K562 (cell line): Measurements from ENCODE around the gene FAM174C. TPM values are rescaled to one million over a fixed set of nuclear protein-coding genes. Genes with fewer than 3 reads are reported as not detected.

Experiments used
- ATAC-seq: fragments of 200-7000 bp; cut with Tn5 transposase; 3 replicates; pipeline ENCODE4 v1.9.1; 2020; ENCODE audit warnings: moderate library complexity
- BruUV-seq: library from RNA; stranded (reverse); fragments of 400-500 nt; replicated peaks from 2 replicates; lab custom pipeline; 2021; lab: Mats Ljungman, UMichigan
- CTCF ChIA-PET: fragments of 300-600 bp; formaldehyde crosslinking; extraction: SDS; loops from one replicate; lab custom pipeline; 2021; ENCODE audit warnings: low intra/inter-chr PET ratio; lab: Yijun Ruan, JAX
- POLR2A ChIA-PET: fragments of 300-600, 350-650 bp; sonication (Branson Sonifier 250); formaldehyde crosslinking; extraction: SDS; loops from one replicate; lab custom pipeline; 2021; ENCODE audit warnings: antibody characterized with exemption, inconsistent platforms; lab: Yijun Ruan, JAX
- DNase-seq, 4 experiments: peaks; one replicate each; pipeline versions ENCODE4 v3.0.0 to v3.0.0-alpha.2; 2011 to 2018; ENCODE audit warnings: low spot score in 3 of 4, mixed read lengths in 3 of 4; ENCODE audit errors: extremely low read depth in 1 of 4
- FAIRE-seq: peaks from 2 replicates; lab custom pipeline; 2011; peaks lifted over from hg19 to GRCh38; lab: Jason Lieb, UNC
- H2AFZ ChIP-seq: 2 replicates; pipeline ENCODE4 v1.6.0; 2011; ENCODE audit warnings: low read depth, low read length, control low read depth, inconsistent platforms
- H3K27ac ChIP-seq: fragments of 200-600 bp; 3 replicates; pipeline ENCODE4 v1.8.0; 2011; ENCODE audit warnings: low read depth, mild to moderate bottlenecking, control low read depth, inconsistent platforms, low read length, moderate library complexity, mixed read lengths; ENCODE audit errors: extremely low read depth
- H3K27me3 ChIP-seq, 2 experiments: fragments of 300-600 bp in 1 of 2; 2 replicates in 1 of 2; 3 replicates in 1 of 2; pipeline versions ENCODE4 v1.6.0 to v1.8.0; 2011; ENCODE audit warnings: inconsistent platforms in 2 of 2, low read length in 2 of 2, mild to moderate bottlenecking in 1 of 2, mixed read lengths in 1 of 2, moderate library complexity in 1 of 2; ENCODE audit not compliant: control insufficient read depth in 2 of 2, insufficient read depth in 2 of 2
- H3K36me3 ChIP-seq: fragments of 300-600 bp; 3 replicates; pipeline ENCODE4 v1.8.0; 2011; ENCODE audit warnings: mild to moderate bottlenecking, low read length, inconsistent platforms; ENCODE audit not compliant: control insufficient read depth, insufficient read depth
- H3K4me1 ChIP-seq, 2 experiments: fragments of 200-600 bp in 1 of 2; replicated peaks in 1 of 2; 2 replicates in 1 of 2; 3 replicates in 1 of 2; pipeline versions ENCODE4 v1.5.1 to v1.8.0; 2011; ENCODE audit warnings: inconsistent platforms in 2 of 2, low read length in 2 of 2, mild to moderate bottlenecking in 1 of 2, mixed read lengths in 1 of 2, moderate library complexity in 1 of 2; ENCODE audit not compliant: control insufficient read depth in 2 of 2, insufficient read depth in 2 of 2
- H3K4me2 ChIP-seq: 2 replicates; pipeline ENCODE4 v1.6.1; 2011; ENCODE audit warnings: low read length, control low read depth, inconsistent platforms, mixed read lengths; ENCODE audit not compliant: insufficient read depth
- H3K4me3 ChIP-seq: fragments of 200-600 bp; sonication (generic), shearing (Covaris generic); 2 replicates; pipeline ENCODE4 v1.5.1; 2016; ENCODE audit warnings: control low read depth, inconsistent platforms
- H3K79me2 ChIP-seq: fragments of 200-600 bp; 3 replicates; pipeline ENCODE4 v1.8.0; 2011; ENCODE audit warnings: low read length, inconsistent platforms; ENCODE audit not compliant: control insufficient read depth, insufficient read depth
- H3K9ac ChIP-seq, 2 experiments: 2 replicates each; pipeline versions ENCODE4 v1.6.0 to v1.6.1; 2011; ENCODE audit warnings: low read depth in 2 of 2, low read length in 2 of 2, control low read depth in 1 of 2, inconsistent platforms in 1 of 2, mild to moderate bottlenecking in 1 of 2, mixed read lengths in 1 of 2; ENCODE audit not compliant: insufficient read depth in 1 of 2
- H3K9me1 ChIP-seq: one replicate; pipeline ENCODE4 v1.6.0; 2011; ENCODE audit warnings: inconsistent platforms, mild to moderate bottlenecking, low read length, moderate library complexity; ENCODE audit not compliant: control insufficient read depth, insufficient read depth
- H3K9me3 ChIP-seq: replicated peaks from 2 replicates; pipeline ENCODE4 v1.5.1; 2011; ENCODE audit warnings: low read depth, low read length, inconsistent platforms; ENCODE audit not compliant: control insufficient read depth, insufficient read depth
- H4K20me1 ChIP-seq: replicated peaks from 2 replicates; pipeline ENCODE4 v1.6.1; 2011; ENCODE audit warnings: low read length, inconsistent platforms, mixed read lengths; ENCODE audit not compliant: control insufficient read depth, insufficient read depth
- CCNT2 ChIP-seq: IDR thresholded peaks from 2 replicates; pipeline ENCODE4 v1.6.1; 2011; ENCODE audit warnings: borderline replicate concordance, low read depth, mild to moderate bottlenecking, moderate library complexity, mixed read lengths, low read length; ENCODE audit not compliant: insufficient read length; ENCODE audit errors: extremely low read depth
- ILF3 ChIP-seq: fragments of 450-650 bp; IDR thresholded peaks from 2 replicates; pipeline ENCODE4 v1.6.1; 2018; ENCODE audit warnings: antibody characterized with exemption, mild to moderate bottlenecking, moderate library complexity, borderline replicate concordance
- MTA1 ChIP-seq: fragments of 450-650 bp; IDR thresholded peaks from 2 replicates; pipeline ENCODE4 v1.6.1; 2017; ENCODE audit warnings: borderline replicate concordance
- POLR2G ChIP-seq: fragments of 200-400 bp; formaldehyde crosslinking; IDR thresholded peaks from 2 replicates; pipeline ENCODE4 v1.6.1; 2017; ENCODE audit warnings: low read depth, mild to moderate bottlenecking, antibody characterized with exemption, low read length, moderate library complexity
- RBFOX2 ChIP-seq: fragments of 200-400 bp; formaldehyde crosslinking; IDR thresholded peaks from 2 replicates; pipeline ENCODE4 v1.6.1; 2017; ENCODE audit warnings: low read depth, mild to moderate bottlenecking, low read length, moderate library complexity
- SUPT5H ChIP-seq: fragments of 450-650 bp; IDR thresholded peaks from 2 replicates; pipeline ENCODE4 v1.6.1; 2016
- ZNF57 ChIP-seq: fragments of 450-650 bp; formaldehyde crosslinking; IDR thresholded peaks from 2 replicates; pipeline ENCODE4 v1.4.0; 2020; ENCODE audit warnings: mild to moderate bottlenecking, moderate library complexity
- WGBS: fragments of 100-300 bp; shearing (Covaris generic); methylation state at CpG from one replicate; pipeline ENCODE4 v1.1.6; 2016; ENCODE audit warnings: low coverage, mixed read lengths; ENCODE audit not compliant: insufficient coverage; ENCODE audit errors: missing lambda C conversion rate; 5-methylcytosine and 5-hydroxymethylcytosine counted together
- in situ Hi-C: fragments of 300-500 bp; cut with MboI; formaldehyde crosslinking; loops from 4 replicates; pipeline ENCODE4 v1.15.0; 2018; ENCODE audit warnings: inconsistent platforms, mixed read lengths
- intact Hi-C: fragments of 100-400 bp; cut with micrococcal nuclease; formaldehyde crosslinking; loops from 2 replicates; pipeline ENCODE4 v1.14.2; 2022
- polyA plus RNA-seq, 8 experiments: library from polyadenylated mRNA; depleted of rRNA in 4 of 8; stranded (reverse) in 5 of 8; unstranded in 3 of 8; fragments of >200 nt; fragmentation: Nextera tagmentation in 2 of 8; fragmentation: Illumina TruSeq in 1 of 8; extraction: Ambion mirVana in 2 of 8; extraction: Trizol in 1 of 8; gene quantifications; 2 replicates each; pipeline versions ENCODE4 v1.2.1 to v1.2.3, GENCODE V29; 2011 to 2014; ENCODE audit warnings: inconsistent platforms in 1 of 8, missing spikeins in 1 of 8
- total RNA-seq, 7 experiments: library from RNA; depleted of rRNA in 6 of 7; stranded (reverse); fragments of >200 nt in 6 of 7; fragmentation: Illumina TruSeq in 2 of 7; extraction: Trizol in 2 of 7; gene quantifications; 2 replicates each; pipeline versions ENCODE4 v1.2.1 to v1.2.3, GENCODE V29; 2011 to 2021; ENCODE audit warnings: low replicate concordance in 1 of 7
- TF ChIP-seq, protein P1 (sequence below): fragments of 250-450 bp; sonication (Bioruptor Pico); IDR thresholded peaks from 2 replicates; pipeline ENCODE4 v1.8.0; 2022; ENCODE audit warnings: inconsistent platforms, mild to moderate bottlenecking, moderate library complexity, borderline replicate concordance
- TF ChIP-seq, protein P2 (sequence below): sonication (generic); formaldehyde crosslinking; IDR thresholded peaks from 2 replicates; pipeline ENCODE4 v1.8.1; 2023; ENCODE audit warnings: mild to moderate bottlenecking, missing genetic modification reagents

FAM174C gene
- total and polyA plus RNA-seq, 9 of the 15 experiments (the other 6 are each of a cell fraction or from before 2014, with no cell fraction given) = 0.66 to 89.6 (median 20.3) TPM

- WGBS = 97% methylated on average over 30 of the region's 100 CpGs
- ChIA-PET CTCF (no interaction called here), POLR2A (interaction anchor here (0.7 kb wide), 1 partner anchor 41 kb away, joined by 3 read pairs; the partner anchor contains the start of gene CIRBP)
- Histone ChIP-seq H3K4me2 (no peak overlapping the region), H3K9me1 (no peaks in the 10 kb centered on the region), H3K9ac (no peak overlapping the region), H3K4me1 (peaks cover 0 to 63% of the 10 kb centered on the region in 2 experiments; a peak in 3 of 5 replicates), H4K20me1 (no peaks in the 10 kb centered on the region), H3K27me3 (no peaks in the 10 kb centered on the region), H3K4me3 (no peak overlapping the region), H3K79me2 (peaks cover 7% of the 10 kb centered on the region; the same call in 1 of the 3 replicates), H2AFZ (no peak overlapping the region), H3K9me3 (no peaks in the 10 kb centered on the region; the same call in 1 of the 2 replicates), H3K36me3 (peaks cover 62% of the 10 kb centered on the region; the same call in 2 of the 3 replicates), H3K27ac (no peak overlapping the region)
- FAIRE-seq (no peak), DNase-seq (no peak), ATAC-seq (no peak)
- no TSS peak for BruUV-seq
- intact Hi-C loops (no loop called here), in situ Hi-C loops (loop anchor here (25.0 kb wide), 1 partner anchor 466 kb away; the partner anchor contains the start of gene MISP)
- TF ChIP-seq CCNT2 (peak; percentile 9), SUPT5H (peak; percentile 43; the same call in 1 of the 2 replicates), MTA1 (no peak), ILF3 (no peak), POLR2G (peak; percentile 51), RBFOX2 (peak; percentile 7; the same call in 1 of the 2 replicates), ZNF57 (CRISPR knock-in tag) (no peak)
- TF ChIP-seq, protein P1, sequence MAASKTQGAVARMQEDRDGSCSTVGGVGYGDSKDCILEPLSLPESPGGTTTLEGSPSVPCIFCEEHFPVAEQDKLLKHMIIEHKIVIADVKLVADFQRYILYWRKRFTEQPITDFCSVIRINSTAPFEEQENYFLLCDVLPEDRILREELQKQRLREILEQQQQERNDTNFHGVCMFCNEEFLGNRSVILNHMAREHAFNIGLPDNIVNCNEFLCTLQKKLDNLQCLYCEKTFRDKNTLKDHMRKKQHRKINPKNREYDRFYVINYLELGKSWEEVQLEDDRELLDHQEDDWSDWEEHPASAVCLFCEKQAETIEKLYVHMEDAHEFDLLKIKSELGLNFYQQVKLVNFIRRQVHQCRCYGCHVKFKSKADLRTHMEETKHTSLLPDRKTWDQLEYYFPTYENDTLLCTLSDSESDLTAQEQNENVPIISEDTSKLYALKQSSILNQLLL (CRISPR knock-in tag) = no peak
- TF ChIP-seq, protein P2, sequence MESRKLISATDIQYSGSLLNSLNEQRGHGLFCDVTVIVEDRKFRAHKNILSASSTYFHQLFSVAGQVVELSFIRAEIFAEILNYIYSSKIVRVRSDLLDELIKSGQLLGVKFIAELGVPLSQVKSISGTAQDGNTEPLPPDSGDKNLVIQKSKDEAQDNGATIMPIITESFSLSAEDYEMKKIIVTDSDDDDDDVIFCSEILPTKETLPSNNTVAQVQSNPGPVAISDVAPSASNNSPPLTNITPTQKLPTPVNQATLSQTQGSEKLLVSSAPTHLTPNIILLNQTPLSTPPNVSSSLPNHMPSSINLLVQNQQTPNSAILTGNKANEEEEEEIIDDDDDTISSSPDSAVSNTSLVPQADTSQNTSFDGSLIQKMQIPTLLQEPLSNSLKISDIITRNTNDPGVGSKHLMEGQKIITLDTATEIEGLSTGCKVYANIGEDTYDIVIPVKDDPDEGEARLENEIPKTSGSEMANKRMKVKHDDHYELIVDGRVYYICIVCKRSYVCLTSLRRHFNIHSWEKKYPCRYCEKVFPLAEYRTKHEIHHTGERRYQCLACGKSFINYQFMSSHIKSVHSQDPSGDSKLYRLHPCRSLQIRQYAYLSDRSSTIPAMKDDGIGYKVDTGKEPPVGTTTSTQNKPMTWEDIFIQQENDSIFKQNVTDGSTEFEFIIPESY (CRISPR knock-in tag) = peak; percentile 4; the same call in 1 of the 2 replicates
Observed at GRCh38 chr19:1228161-1228957, 47.0 kb upstream of the FAM174C start.
